ENCODE measurements around the gene MYL4. TPM values are rescaled to one million over a fixed set of nuclear protein-coding genes. Genes with fewer than 3 reads are reported as not detected.

Gene MYL4
- total and polyA plus RNA-seq, 2 of the 8 experiments (the other 6 are each of a cell fraction or from before 2014, with no cell fraction given): 0.12 TPM; not detected in 1

DNA sequence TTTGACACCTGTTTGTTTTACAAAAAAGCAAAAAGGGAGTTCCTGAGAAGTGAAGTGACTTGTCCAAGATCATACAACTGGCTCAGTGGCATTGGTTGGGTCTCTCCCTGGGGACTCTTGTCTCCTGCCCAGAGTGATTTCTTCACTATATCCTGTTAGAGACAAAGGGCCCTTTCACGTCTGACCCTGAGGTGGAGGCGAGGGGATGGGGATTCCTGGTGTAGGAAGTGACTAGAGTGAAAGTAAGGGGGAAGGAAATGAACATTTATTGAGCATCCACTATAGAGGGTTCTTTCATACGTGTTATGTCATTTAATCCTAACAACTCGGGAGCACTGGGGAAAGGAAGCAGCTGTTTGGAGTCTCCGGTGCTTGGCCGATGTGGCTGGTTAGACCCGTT is 53.4 kb downstream of the MYL4 start:
- Histone ChIP-seq H2BK12ac (ENCODE audit: low read depth, low read length) (no peak overlapping the region), H3K56ac (replicated peaks; ENCODE audit: insufficient read length, low read depth, low read length) (no peak overlapping the region), H4K8ac (ENCODE audit: extremely low read depth, insufficient read depth, low read length) (no peak overlapping the region), H3K79me1 (ENCODE audit: low read depth, low read length) (no peaks in the 10 kb centered on the region), H3K14ac (ENCODE audit: insufficient read length) (no peak overlapping the region), H3K27ac (ENCODE audit: low read depth, low read length) (no peak overlapping the region), H3K9me3 (ENCODE audit: insufficient read depth in 2 of 2, low read depth in 1 of 2, low read length in 1 of 2) (no peaks in the 10 kb centered on the region), H2AFZ (ENCODE audit: low read length) (no peak overlapping the region), H3K27me3 (replicated peaks in 1 of 4; ENCODE audit: control insufficient read depth in 3 of 4, extremely low read depth in 1 of 4, insufficient read depth in 3 of 4, low read length in 3 of 4) (no peaks in the 10 kb centered on the region), H4K5ac (ENCODE audit: insufficient read length, low read depth, low read length) (no peak overlapping the region), H3K9ac (replicated peaks in 1 of 4; ENCODE audit: extremely low read depth in 1 of 4, low read depth in 3 of 4, low read length in 3 of 4) (no peak overlapping the region), H3K79me2 (ENCODE audit: control insufficient read depth in 1 of 2, insufficient read depth in 2 of 2, low read length in 2 of 2) (no peaks in the 10 kb centered on the region), H3K4me1 (replicated peaks in 1 of 4; ENCODE audit: control insufficient read depth in 3 of 4, insufficient read depth in 4 of 4, low read length in 3 of 4) (peaks cover 0 to 2% (median 1%) of the 10 kb centered on the region in 4 experiments; a peak in 2 of 7 replicates), H2BK20ac (ENCODE audit: low read length) (no peak overlapping the region), H3K4me2 (ENCODE audit: insufficient read depth in 1 of 2, low read depth in 2 of 2, low read length in 2 of 2) (no peak overlapping the region), H2BK15ac (ENCODE audit: low read length) (no peak overlapping the region), H3K23ac (ENCODE audit: insufficient read length) (no peak overlapping the region), H2BK5ac (ENCODE audit: low read depth, low read length) (no peak overlapping the region), H3K23me2 (ENCODE audit: low read depth, low read length) (no peaks in the 10 kb centered on the region), H3K36me3 (ENCODE audit: control insufficient read depth in 2 of 4, insufficient read depth in 4 of 4, low read length in 3 of 4) (no peaks in the 10 kb centered on the region), H4K91ac (replicated peaks; ENCODE audit: insufficient read length, low read length) (no peak overlapping the region), H3K4me3 (ENCODE audit: extremely low read depth in 1 of 4, insufficient read depth in 2 of 4, low read depth in 3 of 4, low read length in 4 of 4) (no peak overlapping the region), H2BK120ac (replicated peaks; ENCODE audit: low read depth, low read length) (no peak overlapping the region), H3K18ac (ENCODE audit: extremely low read depth, low read length) (no peak overlapping the region), H3K4ac (replicated peaks; ENCODE audit: insufficient read length, low read depth, low read length) (no peak overlapping the region), H4K20me1 (replicated peaks in 1 of 2; ENCODE audit: control insufficient read depth in 1 of 2, insufficient read depth in 2 of 2, low read length in 2 of 2) (no peaks in the 10 kb centered on the region), H2AK5ac (ENCODE audit: low read depth, low read length) (no peak overlapping the region)
- WGBS, 2 experiments (ENCODE audit: extremely low coverage in 1 of 2, insufficient coverage in 1 of 2, insufficient read length in 1 of 2, insufficient replicate concordance in 2 of 2, low coverage in 1 of 2, low lambda C conversion rate in 2 of 2, missing lambda C conversion rate in 1 of 2): 80% methylated on average over 7 of the region's 7 CpGs; no CpG with 5 or more reads in 1 of the 2 experiments
- ChIA-PET POLR2A (ENCODE audit: partially characterized antibody) (interaction anchor here (1.0 kb wide), 1 partner anchor 25 kb away, joined by 3 read pairs; no protein-coding TSS in a partner anchor), CTCF (ENCODE audit: partially characterized antibody) (no interaction called here)
- no peak for FAIRE-seq
- TF ChIP-seq SAP30 (IDR thresholded peaks at IDR 0.05; ENCODE audit: insufficient read depth, insufficient replicate concordance, low read length) (no peak), HDAC6 (IDR thresholded peaks at IDR 0.05; ENCODE audit: low read depth, low read length) (no peak), MAFK (IDR thresholded peaks at IDR 0.05; ENCODE audit: low read depth, low read length) (no peak), SP2 (IDR thresholded peaks at IDR 0.05; ENCODE audit: low read length) (no peak), ASH2L (IDR thresholded peaks at IDR 0.05; ENCODE audit: low read length) (no peak), POU5F1 (IDR thresholded peaks at IDR 0.05; ENCODE audit: low read depth, low read length) (no peak)
- no peak for DNase-seq (ENCODE audit: low read depth in 1 of 2, low spot score in 2 of 2)
